Heart right ventricle (tissue), 16 donors: Measurements from ENCODE around the gene NT5C2. TPM values are rescaled to one million over a fixed set of nuclear protein-coding genes. Genes with fewer than 3 reads are reported as not detected.
"Not testable (repeated sequence)": the region's sequence is repeated elsewhere in the genome, so short reads cannot be mapped to it uniquely, and the experiment has no call there.

Source experiments
- ATAC-seq, 8 donors: fragments of 200-7000 bp; cut with Tn5 transposase; one replicate each; pipeline ENCODE4 v1.9.1; 2020; ENCODE audit warnings: mild to moderate bottlenecking in 8 of 8, moderate library complexity in 8 of 8, moderate number of reproducible peaks in 1 of 8
- DNase-seq, 2 donors: peaks; one replicate each; pipeline ENCODE4 v3.0.0-alpha.2; 2020
- H3K27ac ChIP-seq, 10 donors: fragments of 200-600 bp; sonication (generic) in 2 of 10; one replicate each; pipeline versions ENCODE4 v1.5.0 to v1.8.0; 2020 to 2022; ENCODE audit warnings: mild to moderate bottlenecking in 3 of 10
- H3K27me3 ChIP-seq, 7 donors: fragments of 200-600 bp; one replicate each; pipeline ENCODE4 v1.8.0; 2021 to 2022; ENCODE audit warnings: mild to moderate bottlenecking in 2 of 7
- H3K36me3 ChIP-seq, 9 donors: fragments of 200-600 bp; sonication (generic) in 1 of 9; one replicate each; pipeline versions ENCODE4 v1.5.0 to v1.8.0; 2020 to 2022; ENCODE audit warnings: mild to moderate bottlenecking in 2 of 9
- H3K4me1 ChIP-seq, 9 donors: fragments of 200-600 bp; sonication (generic) in 1 of 9; one replicate each; pipeline versions ENCODE4 v1.5.0 to v1.8.0; 2020 to 2022; ENCODE audit warnings: mild to moderate bottlenecking in 4 of 9
- H3K4me3 ChIP-seq, 10 donors: fragments of 200-600 bp; sonication (generic) in 2 of 10; one replicate each; pipeline versions ENCODE4 v1.5.0 to v1.8.0; 2020 to 2022; ENCODE audit warnings: mild to moderate bottlenecking in 7 of 10, moderate library complexity in 2 of 10
- H3K9me3 ChIP-seq, 11 donors: fragments of 200-600 bp in 10 of 11; sonication (generic) in 2 of 11; one replicate each; pipeline versions ENCODE4 v1.5.0 to v1.8.0; 2013 to 2022; ENCODE audit warnings: mild to moderate bottlenecking in 2 of 11, control low read depth in 1 of 11, moderate library complexity in 1 of 11
- CTCF ChIP-seq, 9 donors: fragments of 200-600 bp; sonication (generic) in 2 of 9; IDR thresholded peaks; one replicate each; pipeline versions ENCODE4 v1.5.0 to v1.8.0; 2021 to 2022; ENCODE audit warnings: antibody characterized with exemption in 9 of 9, mild to moderate bottlenecking in 5 of 9, moderate library complexity in 1 of 9
- WGBS, 2 donors: extraction: QIAGEN DNeasy Blood & Tissue Kit; methylation state at CpG; one replicate each; pipeline ENCODE4 v1.1.7; 2013; ENCODE audit warnings: inconsistent platforms in 1 of 2; 5-methylcytosine and 5-hydroxymethylcytosine counted together
- intact Hi-C, 10 donors: fragments of 100-400 bp; cut with DNase I; formaldehyde crosslinking; loops; one replicate each; pipeline versions ENCODE4 v1.11.1 to v1.14.2; 2022
- polyA plus RNA-seq, 2 donors: library from polyadenylated mRNA; stranded (reverse); fragments of 200-250 nt; gene quantifications; one replicate each; pipeline ENCODE4 v1.2.3, GENCODE V29; 2013
- total RNA-seq, 10 donors: library from RNA; stranded (reverse); fragmentation: NEBNext Ultra II Directional in 3 of 10; extraction: Animal tissue kit (Norgen Biotek cat#: 25700) in 3 of 10; gene quantifications; one replicate each; pipeline versions ENCODE4 v1.2.1 to v1.2.4, GENCODE V29; 2021 to 2023
- donor health status: Arrhythmogenic right ventricular cardiomyopathy.
- donor health status: ischemic (EF 13 %, LVEDD 7.1; RV severe dilation, severe dysfunction).
- donor health status: healthy with polysubstance abuse.
- donor health status: DM: no; HTN: yes; CAD: no.
- donor health status: DM: no; HTN: no; CAD: no.
- donor health status: ischemic (EF 25% LVEDD 6.9; RV normal size, moderate dysfunction).
- donor health status: ischemic (EF 25% LVEDD 5.7; RV mildly dilated, moderate dysfunction).
- donor health status: healthy.
- donor health status: DM: yes; HTN: yes; CAD: no.
- donor health status: Ischemic cardiomyopathy.
- donor health status: ischemic (EF 35%, LVEDD 5.7; RV mildly dilated, moderate dysfunction).
- donor health status: nonischemic (EF 11% LVEDD 7.7; RV severe dilation, severe dysfunction).
- donor health status: DM: yes; HTN: yes; CAD: no.
- donor health status: PGD.
- donor health status: ischemic (EF 29% LVEDD 5.4; RV normal size, mild dysfunction).
- donor health status: nonischemic (EF 23%, LVEDD 6.1; RV moderate dilation, normal function).

The NT5C2 gene
- total and polyA plus RNA-seq, 12 donors: 23.9 to 88.2 (median 53.5) TPM

DNA sequence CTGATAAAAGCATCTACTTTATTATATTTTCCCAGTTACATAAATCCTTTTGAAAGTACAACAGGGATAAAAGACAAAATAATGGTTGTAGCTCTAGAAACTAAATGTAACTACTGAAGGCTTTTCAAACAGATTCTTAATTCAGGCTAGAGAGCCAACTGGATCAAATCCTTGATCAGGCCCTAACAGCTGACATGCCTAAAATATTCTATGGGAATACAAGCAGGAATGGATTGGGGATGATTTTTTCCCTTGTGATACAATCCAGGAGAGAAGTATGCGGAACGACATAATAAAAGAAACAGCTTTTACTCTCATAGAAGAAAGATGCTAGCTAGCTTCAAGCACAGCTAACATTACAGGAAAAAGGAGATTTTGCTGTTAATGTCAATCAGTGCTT is 49.0 kb downstream of the NT5C2 start:
- intact Hi-C loops: no loop called here
- WGBS, 2 donors: 42 to 52% methylated on average over 2 of the region's 2 CpGs
- Histone ChIP-seq H3K36me3 (peaks cover 0 to 55% (median 7%) of the 10 kb centered on the region in 9 donors), H3K9me3 (no peaks in the 10 kb centered on the region), H3K4me3 (peak overlapping the region in 4 of 10 donors; percentile 34 to 39 (median 36)), H3K27me3 (no peaks in the 10 kb centered on the region), H3K27ac (peak overlapping the region in 5 of 10 donors; percentile 61 to 74 (median 73)), H3K4me1 (peaks cover 0 to 53% (median 30%) of the 10 kb centered on the region in 9 donors)
- no peak for DNase-seq
- ATAC-seq: no peak
- no peak for TF ChIP-seq CTCF (IDR thresholded peaks at IDR 0.05)

DNA sequence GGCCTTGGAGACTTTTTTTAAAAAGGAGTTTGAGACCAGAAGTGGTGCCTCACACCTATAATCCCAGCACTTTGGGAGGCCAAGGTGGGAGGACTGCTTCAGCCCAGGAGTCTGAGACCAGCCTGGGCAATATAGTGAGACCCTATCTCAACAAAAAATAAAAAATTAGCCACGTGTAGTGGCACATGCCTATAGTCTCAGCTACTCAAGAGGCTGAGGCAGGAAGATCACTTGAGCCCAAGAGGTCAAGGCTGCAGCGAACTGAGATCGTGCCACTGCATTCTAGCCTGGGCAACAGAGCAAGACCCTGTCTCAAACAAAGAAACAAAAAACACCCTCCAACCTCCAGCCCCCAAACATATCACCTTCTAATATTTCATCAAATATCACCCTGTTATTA is 49.4 kb downstream of the NT5C2 start:
- DNase-seq, H3K9me3 ChIP-seq, H3K27me3 ChIP-seq, intact Hi-C loops, ATAC-seq: not testable (repeated sequence)
- Histone ChIP-seq H3K4me3 (peak overlapping the region in 1 of 10 donors; percentile 39), H3K4me1 (peaks cover 0 to 49% (median 30%) of the 10 kb centered on the region in 9 donors), H3K27ac (peak overlapping the region in 4 of 10 donors; percentile 61 to 74 (median 70)), H3K36me3 (peaks cover 0 to 55% (median 7%) of the 10 kb centered on the region in 9 donors)
- 65 to 88% methylated on average over 3 of the region's 3 CpGs for WGBS, 2 donors

DNA sequence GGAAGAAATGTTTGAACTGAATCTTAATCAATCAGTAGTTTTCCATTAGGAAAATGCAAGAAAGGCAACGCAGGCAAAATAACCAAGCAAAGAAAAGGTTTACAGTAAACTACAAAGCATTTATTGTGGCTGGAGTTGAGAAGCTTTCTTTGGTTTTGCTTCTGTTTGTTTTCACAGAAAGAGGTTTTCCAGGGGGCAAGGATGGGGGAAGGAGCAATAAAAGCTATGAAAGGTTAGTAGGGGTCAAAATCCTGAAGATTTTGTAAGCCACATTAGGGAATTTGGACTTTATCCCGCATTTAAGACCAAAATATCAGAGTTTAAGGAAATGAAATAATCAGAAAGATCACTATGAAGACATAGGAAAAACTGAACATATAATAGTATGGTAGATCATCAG is 51.1 kb downstream of the NT5C2 start:
- intact Hi-C loops: no loop called here
- DNase-seq (no peak), ATAC-seq (no peak)
- no peak for TF ChIP-seq CTCF (IDR thresholded peaks at IDR 0.05)
- peaks cover 0 to 41% (median 23%) of the 10 kb centered on the region in 9 donors for H3K4me1 ChIP-seq
- no peaks in the 10 kb centered on the region for H3K9me3 ChIP-seq
- H3K36me3 ChIP-seq: peaks cover 0 to 62% (median 14%) of the 10 kb centered on the region in 9 donors
- 82 to 92% methylated on average over 2 of the region's 2 CpGs for WGBS, 2 donors
- no peak overlapping the region for H3K4me3 ChIP-seq
- H3K27ac ChIP-seq: peak overlapping the region in 1 of 10 donors; percentile 12
- no peaks in the 10 kb centered on the region for H3K27me3 ChIP-seq

GRCh38 chr10:103140469-103140868 is 52.6 kb downstream of the NT5C2 start:
- H3K9me3 ChIP-seq: no peaks in the 10 kb centered on the region
- H3K27me3 ChIP-seq: no peaks in the 10 kb centered on the region
- intact Hi-C loops: no loop called here
- peaks cover 0 to 77% (median 15%) of the 10 kb centered on the region in 9 donors for H3K36me3 ChIP-seq
- WGBS, 2 donors: 70 to 82% methylated on average over 1 of the region's 1 CpG
- ATAC-seq (no peak), DNase-seq (no peak)
- H3K4me3 ChIP-seq: no peak overlapping the region
- H3K27ac ChIP-seq: no peak overlapping the region
- no peak for TF ChIP-seq CTCF (IDR thresholded peaks at IDR 0.05)
- H3K4me1 ChIP-seq: peaks cover 0 to 26% (median 13%) of the 10 kb centered on the region in 9 donors

- H3K9me3 ChIP-seq: no peaks in the 10 kb centered on the region
- TF ChIP-seq CTCF (IDR thresholded peaks at IDR 0.05): no peak
- DNase-seq (no peak), ATAC-seq (no peak)
- peaks cover 0 to 83% (median 18%) of the 10 kb centered on the region in 9 donors for H3K36me3 ChIP-seq
- WGBS, 2 donors: 95% methylated on average over 3 of the region's 3 CpGs
- peaks cover 0 to 19% (median 11%) of the 10 kb centered on the region in 9 donors for H3K4me1 ChIP-seq
- H3K27me3 ChIP-seq: no peaks in the 10 kb centered on the region
- intact Hi-C loops: no loop called here
- H3K4me3 ChIP-seq: no peak overlapping the region
- H3K27ac ChIP-seq: no peak overlapping the region
These were observed 53.3 kb downstream of the NT5C2 start for GRCh38 chr10:103139803-103140202.

DNA sequence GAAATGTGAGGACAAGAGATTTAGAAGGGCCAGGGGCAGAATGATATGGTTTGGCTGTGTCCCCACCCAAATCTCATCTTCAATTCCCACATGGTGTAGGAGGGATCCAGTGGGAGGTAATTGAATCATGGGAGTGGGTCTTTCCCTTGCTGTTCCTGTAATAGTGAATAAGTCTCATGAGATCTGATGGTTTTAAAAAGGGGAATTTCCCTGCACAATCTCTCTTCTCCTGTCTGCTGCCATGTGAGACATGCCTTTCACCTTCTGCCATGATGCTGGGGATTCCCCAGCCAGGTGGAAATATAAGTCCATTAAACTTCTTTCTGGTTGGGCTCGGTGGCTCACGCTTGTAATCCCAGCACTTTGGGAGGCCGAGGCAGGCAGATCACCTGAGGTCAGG is 57.9 kb downstream of the NT5C2 start:
- H3K36me3 ChIP-seq: peaks cover 0 to 91% (median 24%) of the 10 kb centered on the region in 9 donors
- H3K4me1 ChIP-seq, H3K27ac ChIP-seq, intact Hi-C loops, H3K4me3 ChIP-seq, H3K9me3 ChIP-seq, H3K27me3 ChIP-seq, DNase-seq, ATAC-seq: not testable (repeated sequence)
- 90 to 92% methylated on average over 3 of the region's 3 CpGs for WGBS, 2 donors
